GM21528 (cell line): ENCODE results near the gene DNAAF5.

ENCODE experiments used
- ATAC-seq: cut with Tn5 transposase; IDR thresholded peaks from one replicate; pipeline ENCODE4 v1.9.1; 2021; ENCODE audit warnings: mild to moderate bottlenecking, moderate library complexity; ENCODE audit not compliant: unreplicated experiment, low FRiP score

Gene DNAAF5

DNA sequence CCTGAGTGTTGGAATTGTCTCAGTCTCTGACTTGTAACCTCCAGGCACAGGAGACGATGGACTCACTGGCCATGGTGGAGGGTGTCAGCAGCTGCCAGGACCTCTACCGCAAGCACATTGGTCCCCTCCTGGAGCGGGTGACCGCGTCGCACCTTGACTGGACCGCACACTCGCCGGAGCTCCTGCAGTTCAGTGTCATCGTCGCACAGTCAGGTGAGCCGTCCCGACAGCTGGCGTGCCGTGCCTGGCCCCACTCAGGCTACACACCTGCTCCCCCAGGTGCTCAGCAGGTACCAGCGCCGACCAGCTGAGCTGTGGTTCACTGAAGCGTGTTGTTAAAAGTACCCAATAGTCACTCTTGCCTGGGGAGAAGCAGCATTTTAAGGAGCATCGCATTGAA, 37.3 kb downstream of the DNAAF5 start:
- ATAC-seq = no peak

DNA sequence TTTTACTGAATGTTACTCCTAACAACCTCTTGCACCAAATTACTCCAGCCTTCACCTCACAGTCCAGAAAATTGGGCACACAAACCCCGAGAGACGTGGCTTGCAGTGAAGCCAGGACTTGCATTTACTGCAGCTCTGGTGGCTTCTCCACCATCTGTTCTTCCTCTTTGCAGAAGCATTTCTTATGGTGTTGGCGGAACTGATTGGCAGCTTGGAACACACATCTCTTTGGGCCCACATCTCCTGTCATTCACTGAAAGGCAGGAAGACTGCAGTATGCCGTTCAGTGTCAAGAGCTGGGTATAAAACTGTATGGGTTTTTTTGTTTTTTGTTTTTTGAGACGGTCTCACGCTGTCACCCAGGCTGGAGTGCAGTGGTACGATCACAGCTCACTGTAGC, 38.9 kb downstream of the DNAAF5 start:
- ATAC-seq = no peak

- no peak for ATAC-seq
Observed at GRCh38 chr7:767580-767940, 41.1 kb downstream of the DNAAF5 start.

- ATAC-seq = no peak
Observed at GRCh38 chr7:767941-768731, 41.6 kb downstream of the DNAAF5 start.

DNA sequence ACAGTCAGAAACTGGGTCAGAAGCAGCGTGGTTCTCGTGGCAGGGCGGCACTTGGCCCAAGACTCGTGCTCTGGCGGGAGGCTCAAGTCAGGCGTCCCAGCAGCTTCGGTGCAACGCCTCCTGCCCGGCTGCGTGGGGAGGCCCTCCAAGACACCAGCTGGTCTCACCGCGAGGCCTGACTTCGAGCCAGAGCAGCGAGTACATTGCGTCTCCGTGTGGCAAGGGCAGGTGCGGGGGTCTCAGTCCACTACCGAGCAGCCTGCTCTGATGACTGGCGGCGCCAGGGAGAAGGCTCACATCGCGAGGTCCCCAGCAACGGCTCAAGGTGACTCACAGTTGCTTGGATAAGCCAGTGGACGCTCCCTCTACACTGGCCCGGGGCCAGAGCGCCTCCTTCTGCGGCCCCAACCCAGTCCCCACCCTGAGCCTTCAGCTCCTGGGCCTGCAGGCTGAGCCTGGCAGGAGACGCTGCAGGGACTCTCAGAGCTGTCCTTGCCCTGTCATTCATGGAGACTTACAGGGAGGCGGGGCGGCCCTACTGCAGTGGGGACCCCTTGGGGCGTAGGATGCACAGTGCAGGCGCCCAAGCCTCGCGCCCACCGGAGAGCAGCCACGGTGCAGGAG, 42.5 kb downstream of the DNAAF5 start:
- ATAC-seq = no peak

- no peak for ATAC-seq
Observed at GRCh38 chr7:770336-770735, 43.8 kb downstream of the DNAAF5 start.

DNA sequence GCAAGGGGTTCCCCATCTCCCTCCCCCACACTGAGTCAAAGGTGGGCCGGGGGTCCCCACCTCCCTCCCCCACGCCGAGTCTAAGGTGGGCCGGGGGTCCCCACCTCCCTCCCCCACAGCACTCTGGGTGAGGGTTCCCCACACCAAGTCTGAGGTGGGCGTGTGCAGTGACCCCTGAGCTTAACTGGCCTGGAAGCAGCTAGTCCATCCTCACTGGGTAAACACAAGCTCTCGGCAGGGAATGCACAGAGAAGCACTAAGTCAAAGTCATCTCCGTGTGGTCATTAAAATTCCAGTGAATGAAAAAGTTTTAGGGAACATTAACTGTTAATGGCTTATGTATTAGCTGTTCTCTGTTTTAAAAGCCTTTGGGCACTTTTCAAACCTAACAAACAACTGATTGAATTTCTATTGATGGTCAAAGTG, 44.3 kb downstream of the DNAAF5 start:
- ATAC-seq = no peak

DNA sequence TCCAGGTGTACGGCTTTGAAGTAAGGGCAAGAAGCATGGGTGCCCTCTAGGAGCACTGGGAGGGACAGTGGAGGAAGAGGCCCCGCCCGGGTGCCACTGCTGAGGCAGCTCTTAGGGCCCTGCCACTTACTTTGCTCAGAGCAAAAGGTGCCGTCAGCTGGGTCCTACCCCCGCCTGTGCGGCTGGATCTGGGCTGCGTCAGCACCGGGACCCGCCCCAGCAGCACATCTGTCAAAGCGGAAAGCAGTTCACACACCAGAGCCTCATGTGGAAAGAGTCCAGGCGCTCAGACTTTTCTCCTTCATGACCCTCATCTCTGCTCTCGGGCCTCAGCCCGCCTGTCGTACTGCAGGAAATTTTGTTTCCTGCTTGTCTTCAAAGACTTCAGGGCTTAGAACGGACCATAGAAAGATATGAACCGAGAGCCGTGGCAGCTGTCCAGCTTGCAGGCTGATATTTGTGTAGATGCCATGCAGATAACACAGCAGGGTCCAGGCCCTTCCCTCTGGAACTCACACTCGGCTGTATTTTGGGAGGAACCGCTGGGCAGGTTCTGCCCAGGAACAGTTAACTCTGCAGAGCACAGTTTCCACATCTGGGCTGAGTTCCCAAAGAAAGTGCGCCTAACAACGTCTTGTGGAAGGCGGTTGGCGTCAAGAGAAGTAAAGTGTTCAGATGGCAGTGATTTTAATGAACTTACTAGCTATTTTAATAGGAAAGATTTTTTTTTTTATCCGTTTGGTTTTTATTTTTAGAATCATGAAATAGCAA, 44.9 kb downstream of the DNAAF5 start:
- no peak for ATAC-seq

- ATAC-seq = no peak
Observed at GRCh38 chr7:772005-772294, 45.5 kb downstream of the DNAAF5 start.

DNA sequence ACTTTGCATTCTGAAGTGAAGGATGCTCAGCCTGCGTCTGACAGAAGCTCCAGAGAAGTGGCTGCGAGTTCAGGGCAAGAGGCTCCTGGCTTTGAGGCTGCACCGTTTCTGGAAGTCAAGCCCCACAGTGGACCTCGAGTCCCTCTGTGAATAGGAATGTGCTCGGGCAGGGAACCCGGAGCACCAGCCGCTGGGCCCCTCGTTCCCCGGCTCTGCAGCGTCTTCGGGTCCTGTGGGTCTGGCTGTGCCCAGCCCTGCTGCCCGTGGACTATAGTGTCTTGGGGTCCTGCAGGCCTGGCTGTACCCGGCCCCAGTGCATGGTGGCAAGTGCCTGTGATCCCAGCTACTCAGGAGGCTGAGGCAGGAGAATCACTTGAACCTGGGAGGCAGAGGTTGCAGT, 45.9 kb downstream of the DNAAF5 start:
- ATAC-seq = no peak

- no peak for ATAC-seq
Observed at GRCh38 chr7:772861-773621, 46.5 kb downstream of the DNAAF5 start.

DNA sequence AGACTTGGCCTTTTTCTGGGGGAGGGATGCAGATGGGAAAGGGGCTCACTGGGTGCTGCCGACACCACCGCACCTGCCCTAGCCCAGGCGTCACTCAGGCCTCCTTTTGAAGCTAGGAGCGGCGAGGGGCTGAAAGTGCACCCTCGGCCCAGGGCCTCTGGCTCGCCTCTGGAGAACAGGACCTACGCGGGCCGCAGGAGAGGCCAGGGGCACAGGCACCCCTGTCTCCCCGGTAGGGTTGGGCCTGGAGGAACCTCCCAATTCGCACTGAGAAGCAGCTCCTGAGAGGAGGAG, 47.1 kb downstream of the DNAAF5 start:
- ATAC-seq = no peak

GRCh38 chr7:774161-775109, 47.9 kb downstream of the DNAAF5 start:
- no peak for ATAC-seq

- ATAC-seq = no peak
Observed at GRCh38 chr7:776381-776780, 49.9 kb downstream of the DNAAF5 start.

- no peak for ATAC-seq
Observed at GRCh38 chr7:776992-777727, 50.7 kb downstream of the DNAAF5 start.

GRCh38 chr7:777728-778078, 51.2 kb downstream of the DNAAF5 start:
- ATAC-seq = no peak

- ATAC-seq = no peak
Observed at GRCh38 chr7:778271-778967, 51.9 kb downstream of the DNAAF5 start.

DNA sequence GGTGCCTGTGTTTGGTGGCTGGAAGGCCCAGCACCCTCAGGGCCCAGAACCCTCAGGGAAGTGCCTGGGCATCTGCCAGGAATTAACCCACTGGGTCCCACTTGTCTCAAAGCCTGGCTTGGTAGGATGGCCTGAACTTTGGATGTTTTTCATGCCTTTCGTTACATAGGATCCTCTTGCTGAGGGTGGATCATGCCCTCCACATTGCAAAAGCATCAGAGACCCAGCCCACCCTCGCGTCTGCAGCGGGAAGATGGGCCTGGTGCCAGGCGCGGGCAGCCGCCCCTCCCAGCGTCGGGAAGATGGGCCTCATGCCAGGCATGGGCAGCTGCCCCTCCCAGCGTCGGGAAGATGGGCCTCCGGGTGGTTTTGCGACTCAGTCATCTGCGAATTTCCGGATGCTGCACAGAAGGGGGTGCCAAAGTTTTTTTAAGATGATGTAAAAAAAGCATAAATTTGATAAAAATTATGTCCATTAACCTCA, 52.5 kb downstream of the DNAAF5 start:
- ATAC-seq = no peak

- ATAC-seq = no peak
Observed at GRCh38 chr7:779480-779879, 53.0 kb downstream of the DNAAF5 start.
